Inflammatory macrophage (primary cell): Measurements from ENCODE around the gene C5orf46.

Experiments used
- DNase-seq, 2 donors: peaks; one replicate each; pipeline ENCODE4 v3.0.0-alpha.2; 2020 to 2022

C5orf46 gene

GRCh38 chr5:147857302-147858129 is 48.8 kb downstream of the C5orf46 start:
- DNase-seq, result peak; percentile 65 to 67

- no peak for DNase-seq
These were observed 49.5 kb downstream of the C5orf46 start for GRCh38 chr5:147856801-147857200.

GRCh38 chr5:147855774-147856069 is 50.6 kb downstream of the C5orf46 start:
- no peak for DNase-seq

GRCh38 chr5:147854894-147855773 is 51.2 kb downstream of the C5orf46 start:
- no peak for DNase-seq

- DNase-seq, result no peak
These were observed 52.0 kb downstream of the C5orf46 start for GRCh38 chr5:147854331-147854730.

- DNase-seq, result no peak
These were observed 52.9 kb downstream of the C5orf46 start for GRCh38 chr5:147853372-147853987.

GRCh38 chr5:147852365-147852764 is 54.0 kb downstream of the C5orf46 start:
- DNase-seq, result no peak

GRCh38 chr5:147851578-147851977 is 54.8 kb downstream of the C5orf46 start:
- no peak for DNase-seq

GRCh38 chr5:147849226-147849625 is 57.1 kb downstream of the C5orf46 start:
- no peak for DNase-seq

- DNase-seq, result no peak
These were observed 60.7 kb downstream of the C5orf46 start for GRCh38 chr5:147845618-147846017.

GRCh38 chr5:147844846-147845245 is 61.5 kb downstream of the C5orf46 start:
- no peak for DNase-seq

GRCh38 chr5:147842869-147843268 is 63.5 kb downstream of the C5orf46 start:
- DNase-seq, result no peak
